HG03139 (cell line): ENCODE measurements around the gene CASKIN2.

Experiments
- ATAC-seq: cut with Tn5 transposase; IDR thresholded peaks from one replicate; pipeline ENCODE4 v1.9.1; 2021; ENCODE audit not compliant: unreplicated experiment

The CASKIN2 gene

DNA sequence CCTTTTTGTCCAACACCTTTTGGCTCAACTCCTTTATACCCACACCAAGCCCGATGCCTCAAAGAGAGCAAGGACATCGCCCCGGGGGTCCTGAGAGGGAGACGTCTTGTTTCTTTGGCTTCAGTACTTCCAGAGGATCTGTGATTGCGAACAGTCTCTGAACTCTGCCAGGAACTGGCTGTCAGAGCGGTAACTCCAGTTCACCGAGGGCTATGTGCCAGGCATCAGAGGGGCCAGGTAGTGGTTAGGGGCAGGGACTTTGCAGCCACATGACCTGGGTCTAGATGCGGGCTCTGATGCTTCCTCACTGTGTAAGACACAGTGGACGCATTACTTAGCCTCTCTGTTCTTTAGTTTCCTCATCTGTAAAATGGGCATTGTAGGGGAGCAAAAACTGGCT, 31.8 kb upstream of the CASKIN2 start:
- no peak for ATAC-seq

DNA sequence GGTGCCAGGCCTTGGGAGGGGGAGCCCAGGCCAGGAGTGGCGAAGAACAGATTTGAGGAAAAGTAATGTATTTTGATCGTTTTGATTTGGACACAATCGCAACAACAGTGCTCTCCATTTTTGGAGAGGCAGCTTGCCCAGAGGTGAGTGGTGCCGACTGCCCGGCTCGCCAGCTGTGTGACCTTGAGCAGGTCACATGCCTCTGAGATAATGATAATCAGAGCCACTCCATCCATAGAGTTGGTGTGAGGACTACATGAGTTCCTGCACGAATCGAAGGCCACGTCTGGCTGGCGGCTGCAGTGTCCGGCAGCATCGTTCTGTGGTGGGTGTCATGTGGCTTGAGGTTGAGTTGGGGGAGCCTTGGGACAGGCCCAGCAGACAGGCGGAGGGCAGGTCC, 30.8 kb upstream of the CASKIN2 start:
- no peak for ATAC-seq

DNA sequence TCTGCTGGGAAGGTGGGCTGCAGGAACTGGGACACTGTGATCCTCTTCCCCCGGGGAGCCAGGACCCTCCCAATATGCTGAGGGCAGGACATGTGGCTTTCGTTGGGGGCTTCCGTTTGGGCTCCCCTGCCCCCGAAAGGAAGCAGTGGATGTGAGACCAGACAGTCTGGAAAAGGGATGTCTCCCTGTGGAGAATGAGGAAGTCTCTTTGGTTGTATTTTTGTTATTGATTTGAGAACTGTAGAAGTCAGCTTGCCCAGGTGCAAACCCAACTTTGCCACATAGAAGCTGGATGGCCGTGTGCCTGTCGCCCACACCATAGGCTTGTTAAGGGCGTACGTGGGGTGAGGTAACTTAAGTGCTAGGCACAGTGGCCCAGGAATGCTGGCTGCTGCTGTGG, 28.9 kb upstream of the CASKIN2 start:
- no peak for ATAC-seq

DNA sequence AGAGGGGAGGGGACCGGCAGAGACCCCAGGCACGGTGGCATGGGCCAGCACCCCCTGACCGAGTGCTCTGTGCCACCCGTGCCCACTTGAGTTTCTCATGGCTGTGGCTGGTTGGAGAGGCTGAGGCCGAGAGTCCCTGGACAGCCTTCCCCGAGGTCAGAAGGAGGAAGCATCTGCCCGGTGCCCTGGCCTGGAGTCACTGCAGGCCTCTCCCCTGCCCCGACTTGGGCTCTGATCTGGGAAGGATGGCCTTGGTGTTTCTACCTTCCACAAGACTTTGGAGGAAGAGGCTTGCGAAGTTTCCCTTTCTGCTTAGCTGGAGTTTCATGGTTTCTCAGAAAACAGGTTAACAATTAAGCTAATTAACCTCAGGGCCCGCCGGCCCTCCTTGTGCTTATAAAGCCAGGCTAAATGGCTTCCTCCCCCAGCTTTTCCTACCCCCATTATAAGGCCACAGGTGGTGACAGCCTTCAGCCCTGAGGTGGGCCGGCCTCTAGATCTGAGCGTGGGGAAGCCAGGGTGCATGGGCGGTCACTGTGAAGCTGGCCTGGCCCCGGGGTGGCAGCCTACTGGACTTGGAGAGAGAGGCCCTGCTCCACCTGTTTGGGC, 27.5 kb upstream of the CASKIN2 start:
- ATAC-seq = no peak

DNA sequence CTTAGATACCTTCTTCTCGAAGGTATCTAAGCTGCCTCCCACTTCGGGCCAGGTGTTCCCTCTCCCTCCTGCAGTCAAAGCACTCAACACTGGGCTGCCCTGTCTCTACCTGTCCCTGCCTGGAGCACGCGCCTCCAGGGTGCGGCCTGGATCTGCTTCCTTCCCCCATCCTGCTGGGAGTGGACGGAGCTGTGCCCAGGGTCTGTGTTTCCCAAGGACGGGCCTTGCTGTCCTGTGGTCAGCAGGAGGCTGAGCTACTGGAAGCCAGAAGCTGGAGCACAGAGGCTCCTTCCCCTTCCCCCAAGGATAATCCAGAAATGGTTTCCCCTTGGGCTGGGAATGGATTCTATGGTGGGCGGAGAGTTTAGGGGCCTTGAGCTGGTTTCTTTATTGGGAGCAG, 26.9 kb upstream of the CASKIN2 start:
- no peak for ATAC-seq

DNA sequence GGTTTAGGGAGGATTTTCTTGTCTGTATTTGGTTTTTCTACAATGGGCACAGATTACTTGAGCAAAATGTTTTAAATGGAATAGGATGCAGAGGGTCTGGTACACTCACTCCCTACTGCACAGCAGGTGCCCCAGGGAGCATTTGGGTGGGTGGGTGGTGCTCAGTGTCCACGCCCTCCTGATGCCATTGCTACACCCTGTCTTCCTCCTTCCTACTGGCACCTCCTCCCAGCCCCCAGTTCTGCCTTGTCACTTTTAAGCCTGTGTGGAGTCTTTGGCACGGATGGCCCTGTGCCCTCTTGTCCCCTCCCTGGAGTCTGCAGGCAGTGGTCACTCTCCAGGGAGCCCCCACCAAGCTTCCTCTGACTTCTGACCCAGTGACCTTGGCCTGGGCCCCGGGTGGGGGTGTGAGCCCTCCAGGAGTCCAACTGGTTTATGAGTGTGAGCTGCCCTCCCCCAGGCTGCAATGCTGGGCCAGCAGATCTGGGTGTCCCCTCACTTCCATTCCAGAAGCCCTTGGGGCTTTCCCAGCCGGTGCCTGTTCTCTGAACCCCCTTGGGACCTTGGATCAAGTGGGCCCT, 25.7 kb upstream of the CASKIN2 start:
- no peak for ATAC-seq

DNA sequence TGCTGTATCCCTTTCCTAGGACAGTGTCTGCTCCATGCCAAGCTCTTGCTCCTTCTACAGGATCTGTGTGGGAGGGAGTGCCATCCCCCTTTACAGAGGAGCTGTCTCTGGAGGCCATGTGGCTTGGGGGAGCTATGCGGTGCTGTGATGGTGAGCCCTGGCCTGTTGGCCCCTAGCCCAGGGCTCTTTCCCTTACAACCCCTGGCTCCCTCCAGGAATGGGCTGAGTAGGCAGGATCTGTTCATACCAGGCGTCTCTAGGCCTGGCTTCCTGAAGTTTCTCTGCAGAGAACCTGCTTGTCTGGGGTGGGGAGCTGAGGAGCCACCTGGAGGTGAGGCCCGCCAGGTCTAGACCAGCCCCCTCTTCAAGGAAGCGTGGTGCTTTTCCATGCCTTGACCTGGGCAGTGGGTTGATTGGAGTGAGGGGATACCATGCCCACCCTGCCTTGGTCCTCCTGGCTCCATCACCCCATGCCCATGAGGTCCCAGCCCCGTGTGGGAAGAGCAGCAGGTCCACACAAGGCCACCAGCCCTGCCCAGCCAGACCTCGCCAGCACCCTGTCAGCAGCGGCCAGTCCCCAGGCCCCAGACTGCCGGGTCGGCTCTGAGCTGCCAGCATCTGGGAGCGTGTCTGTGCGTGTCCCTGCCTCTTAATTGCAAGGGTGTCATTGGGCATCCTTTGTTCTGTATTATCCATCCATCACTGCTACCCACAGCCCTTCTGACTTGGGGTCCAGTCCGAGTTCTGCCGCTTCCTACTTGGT, 24.8 kb upstream of the CASKIN2 start:
- no peak for ATAC-seq

DNA sequence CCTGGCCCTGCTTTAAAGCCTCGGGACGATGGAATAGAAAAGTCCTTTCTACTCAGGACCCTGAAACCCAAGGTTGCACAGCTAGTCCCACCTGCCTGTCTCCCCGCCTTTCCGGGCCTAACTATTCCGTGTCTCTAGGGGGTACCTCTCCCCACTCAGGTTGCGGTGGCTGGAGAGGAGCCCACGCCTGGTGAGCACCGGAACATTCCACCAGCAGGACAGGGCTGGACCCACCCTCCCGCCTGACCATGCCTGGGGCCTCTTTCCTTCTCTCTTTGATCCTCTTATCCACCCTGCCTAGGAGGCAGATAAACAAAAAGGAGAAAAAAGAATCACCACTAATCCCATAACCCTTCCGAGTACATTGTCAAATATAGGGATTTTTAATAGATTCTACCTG, 21.0 kb upstream of the CASKIN2 start:
- no peak for ATAC-seq

DNA sequence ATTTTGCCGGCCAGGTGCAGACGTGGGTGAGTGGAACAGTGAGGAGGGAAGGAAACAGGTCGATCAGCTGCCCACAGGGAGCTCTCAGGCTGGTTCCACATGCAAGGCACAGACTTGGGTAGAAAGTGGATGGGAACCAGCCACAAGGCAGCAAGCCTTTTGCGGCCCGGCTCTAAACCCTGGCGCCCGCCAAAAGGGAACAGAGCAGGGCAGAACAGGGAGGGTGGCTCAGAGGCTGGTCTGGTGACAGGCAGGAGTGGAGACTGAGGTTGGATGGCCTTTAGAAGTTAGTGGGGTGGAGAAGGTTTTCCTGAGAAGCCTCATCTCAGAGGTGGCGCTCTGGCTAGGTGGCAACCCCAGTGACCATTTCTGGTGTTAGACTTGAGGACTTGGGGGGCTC, 20.5 kb upstream of the CASKIN2 start:
- no peak for ATAC-seq

DNA sequence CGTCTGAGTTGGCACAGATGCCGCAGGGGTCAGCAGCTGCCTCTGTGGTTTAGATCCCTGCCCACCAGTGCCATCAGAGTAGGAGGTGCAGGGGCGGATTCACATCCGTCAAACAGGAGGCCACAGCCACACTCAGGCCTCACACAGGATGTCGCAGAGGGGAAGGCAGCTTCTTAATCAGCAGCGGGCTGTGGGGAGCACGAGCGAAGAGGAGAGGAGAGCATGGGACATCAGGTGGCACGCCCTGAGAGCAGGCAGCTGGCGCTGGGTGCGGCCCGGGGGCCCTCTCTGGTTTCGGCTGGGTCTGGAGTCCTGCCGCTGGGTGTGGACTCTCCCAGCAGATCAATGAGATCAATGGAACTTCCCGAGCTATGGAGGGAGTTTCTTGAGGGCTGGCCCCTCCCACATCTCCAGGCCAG, 19.8 kb upstream of the CASKIN2 start:
- no peak for ATAC-seq

DNA sequence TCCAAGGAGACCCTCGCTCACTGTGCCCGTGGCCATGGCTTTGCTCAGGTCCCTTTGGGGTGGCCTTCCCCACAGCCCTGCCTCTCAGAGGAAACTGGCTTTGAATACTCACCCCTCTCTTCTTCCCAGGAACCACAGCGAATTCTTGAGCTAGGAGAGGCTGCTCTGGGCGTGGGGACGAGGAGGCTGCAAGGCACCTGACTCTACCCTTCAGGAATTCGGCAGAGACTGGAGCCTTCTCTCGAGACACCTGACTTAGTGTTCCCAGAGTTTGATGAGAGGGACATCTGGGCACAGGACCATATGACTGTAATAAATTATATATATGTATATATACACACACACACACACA, 16.4 kb upstream of the CASKIN2 start:
- ATAC-seq = no peak

DNA sequence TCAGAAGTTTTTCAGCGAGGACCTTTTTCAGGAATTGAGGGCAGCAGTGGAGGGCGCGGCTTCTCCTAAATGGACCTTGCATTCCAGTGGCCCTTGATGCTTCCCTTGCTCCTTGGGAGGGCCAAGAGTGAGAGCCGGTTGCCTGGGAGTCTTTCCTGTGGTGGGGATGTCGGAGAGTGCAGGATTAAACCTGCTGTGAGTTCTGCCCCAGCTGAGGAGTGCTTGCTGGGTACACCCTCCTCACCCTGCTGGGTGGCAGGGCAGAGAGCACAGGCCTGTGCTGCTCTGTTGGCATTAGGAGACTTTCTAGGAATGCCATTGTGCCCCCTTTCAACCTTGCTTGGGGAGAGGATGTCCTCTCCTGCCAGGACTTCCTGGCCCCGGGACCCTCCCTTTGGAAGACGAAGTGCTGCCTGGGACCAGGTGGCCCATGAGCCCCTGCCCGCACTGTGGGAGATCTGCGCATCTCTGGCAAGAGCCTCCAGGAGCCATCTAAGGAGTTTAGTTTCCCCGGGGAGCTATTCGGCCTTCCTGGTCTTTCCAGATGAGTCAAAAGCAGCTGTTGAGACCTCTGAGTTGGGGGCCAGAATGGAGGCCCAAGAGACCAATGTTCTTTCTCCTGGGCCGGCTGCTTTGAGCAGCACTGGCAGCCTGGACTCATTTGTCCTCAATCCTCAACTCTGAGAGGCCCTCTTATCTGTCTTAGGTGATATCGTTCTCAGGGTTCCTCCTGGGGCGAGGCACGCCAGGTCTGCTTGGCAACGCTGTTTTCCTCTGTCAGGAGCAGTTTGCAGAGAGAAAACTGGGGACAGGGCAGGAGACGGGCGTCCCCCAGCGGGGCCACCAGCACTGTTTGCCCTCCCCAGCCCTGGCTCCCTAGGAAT, 15.7 kb upstream of the CASKIN2 start:
- ATAC-seq = no peak

DNA sequence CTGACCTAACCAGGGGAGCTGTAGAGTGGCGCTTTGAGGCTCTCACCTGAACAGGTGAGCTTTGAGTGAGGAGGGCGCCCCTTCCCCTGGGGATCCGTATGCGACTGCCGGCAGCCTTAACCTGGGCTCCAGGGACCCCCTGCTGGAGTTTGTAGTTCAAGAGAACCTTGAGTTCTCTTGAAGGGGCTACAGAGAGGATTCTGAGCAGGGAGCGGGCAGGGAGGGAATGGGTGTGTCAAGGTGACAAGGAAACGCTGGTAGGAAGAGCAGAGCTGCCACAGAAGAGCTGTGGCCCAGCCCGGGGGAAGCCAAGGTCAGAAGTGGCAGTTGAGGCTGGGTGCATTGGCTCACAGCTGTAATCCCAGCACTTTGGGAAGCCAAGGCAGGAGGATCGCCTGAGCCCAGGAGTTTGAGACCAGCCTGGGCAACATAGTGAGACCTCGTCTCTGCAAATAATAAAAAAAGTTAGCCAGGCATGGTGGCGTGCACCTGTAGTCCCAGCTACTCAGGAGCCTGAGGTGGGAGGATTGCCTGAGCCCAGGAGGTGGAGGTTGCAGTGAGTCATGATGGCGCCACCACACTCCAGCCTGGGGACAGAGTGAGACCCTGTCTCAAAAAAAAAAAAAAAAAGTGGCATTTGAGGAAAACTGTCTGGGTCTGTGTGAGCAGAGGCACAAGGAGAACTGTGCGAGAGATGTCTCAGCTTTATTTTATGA, 11.4 kb upstream of the CASKIN2 start:
- no peak for ATAC-seq

DNA sequence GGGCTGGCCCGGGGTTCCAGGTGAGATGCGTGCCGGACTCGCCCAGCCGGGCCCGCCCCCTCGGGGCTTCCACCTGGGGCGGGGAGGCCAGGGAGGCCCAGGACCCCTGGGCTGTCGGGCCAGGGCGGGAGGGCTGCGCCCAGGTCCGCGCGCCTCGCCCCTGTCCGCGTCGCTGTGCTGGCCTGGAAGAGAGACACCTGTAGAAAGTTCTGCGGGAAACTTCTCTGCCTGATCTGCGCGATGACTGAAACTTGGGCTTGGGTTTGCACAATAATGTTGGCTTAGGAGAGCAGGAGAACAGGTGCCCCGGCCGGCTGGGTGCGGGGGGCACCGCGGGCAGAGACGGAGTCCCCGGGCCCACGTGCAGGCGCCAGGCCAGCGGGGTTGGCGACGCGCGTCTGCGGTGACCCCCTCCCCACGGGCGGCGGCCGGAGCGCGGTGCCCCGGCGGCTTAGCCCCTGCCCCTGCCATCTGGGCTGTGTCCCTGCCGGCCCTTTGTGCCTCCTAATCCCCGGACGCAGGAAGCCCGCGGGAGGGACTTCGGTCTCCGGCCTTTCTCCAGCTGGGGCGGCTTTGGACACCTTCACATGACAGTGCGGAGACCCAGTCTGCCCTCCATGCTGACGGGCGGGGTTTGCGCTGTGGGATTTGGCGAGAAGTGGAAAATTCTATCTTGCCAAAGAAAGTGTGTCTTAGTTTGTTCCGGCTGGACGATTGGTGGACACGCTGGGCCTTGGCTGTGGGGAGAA, 10.6 kb upstream of the CASKIN2 start:
- ATAC-seq = no peak

DNA sequence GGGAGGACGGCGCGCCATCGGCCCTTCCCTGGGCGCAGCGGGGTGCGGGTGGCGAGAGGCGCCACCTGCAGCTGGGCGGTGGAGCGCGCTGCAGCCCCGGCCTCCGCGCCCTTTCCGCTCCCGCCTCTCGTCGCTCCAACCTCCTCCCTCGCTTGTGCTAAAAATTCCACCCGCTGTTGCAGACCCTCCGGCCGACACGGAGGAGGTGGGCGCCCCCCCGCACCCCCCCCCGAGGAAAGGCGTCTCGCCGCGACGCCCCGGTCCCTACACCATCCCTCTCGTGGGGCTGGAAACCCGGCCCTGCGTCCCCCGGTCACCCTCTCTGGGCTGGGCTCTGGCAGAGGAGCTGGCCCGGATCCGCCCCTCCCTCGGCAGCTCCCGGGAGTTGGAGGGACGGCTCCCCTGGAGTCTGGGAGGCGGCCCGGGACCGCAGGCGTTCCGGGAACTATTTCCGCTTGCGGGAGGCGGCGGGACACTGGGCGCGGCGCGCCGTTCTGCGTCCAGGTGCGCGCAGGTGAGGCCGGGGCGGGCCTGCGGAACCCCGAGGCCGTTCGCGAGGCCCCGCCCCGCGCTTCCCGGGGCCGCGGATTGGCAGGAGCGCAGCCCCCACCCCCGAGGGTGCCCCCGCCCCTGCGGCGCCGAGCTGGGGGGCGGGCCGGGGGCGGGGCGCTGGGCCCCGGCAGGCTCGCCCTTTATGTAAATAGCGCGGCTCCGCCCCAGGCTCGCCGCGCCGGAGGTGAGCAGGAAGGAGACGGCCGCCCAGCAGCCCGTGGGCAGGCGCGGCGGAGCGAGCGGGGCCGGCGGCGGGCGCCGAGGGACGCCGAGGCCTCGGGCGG, 9.9 kb upstream of the CASKIN2 start, which contains the start of gene LLGL2:
Gene LLGL2 (plus strand): TSS at position 728 of the 836 bp plus-strand sequence. CDS start 17,730 bp downstream, outside the sequence.
- peak; percentile 80 for ATAC-seq

DNA sequence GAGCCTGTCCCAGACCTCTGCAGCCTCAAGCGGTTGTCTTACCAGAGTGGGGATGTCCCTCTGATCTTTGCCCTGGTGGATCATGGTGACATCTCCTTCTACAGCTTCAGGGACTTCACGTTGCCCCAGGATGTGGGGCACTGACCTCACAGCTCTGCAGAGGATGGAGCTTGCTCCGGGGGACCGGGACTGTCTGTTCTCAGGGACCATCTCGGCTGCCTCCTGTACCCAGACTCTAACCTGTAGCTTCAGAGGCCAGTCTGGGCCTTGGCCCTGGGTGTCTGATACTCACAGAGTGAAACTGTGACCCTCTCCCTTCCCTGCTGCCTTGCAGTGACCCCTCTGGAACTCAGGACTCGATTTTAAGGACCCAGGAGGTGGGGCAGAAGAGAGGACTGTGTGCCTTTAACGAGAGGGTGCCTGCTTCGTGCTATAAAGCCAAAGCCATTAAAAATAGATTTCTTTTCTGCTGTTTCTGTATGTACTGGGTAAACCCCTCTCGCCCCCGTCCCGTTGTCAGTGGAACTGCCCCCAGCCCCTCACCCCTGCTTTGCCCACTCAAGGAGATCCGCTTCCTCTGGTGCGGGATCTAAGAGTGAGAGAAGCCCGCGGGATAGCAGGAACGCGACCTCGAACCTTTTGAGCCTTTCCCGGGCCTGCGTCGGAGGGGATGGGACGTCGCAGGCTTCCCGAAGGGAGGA, 9.1 kb upstream of the CASKIN2 start:
- no peak for ATAC-seq

DNA sequence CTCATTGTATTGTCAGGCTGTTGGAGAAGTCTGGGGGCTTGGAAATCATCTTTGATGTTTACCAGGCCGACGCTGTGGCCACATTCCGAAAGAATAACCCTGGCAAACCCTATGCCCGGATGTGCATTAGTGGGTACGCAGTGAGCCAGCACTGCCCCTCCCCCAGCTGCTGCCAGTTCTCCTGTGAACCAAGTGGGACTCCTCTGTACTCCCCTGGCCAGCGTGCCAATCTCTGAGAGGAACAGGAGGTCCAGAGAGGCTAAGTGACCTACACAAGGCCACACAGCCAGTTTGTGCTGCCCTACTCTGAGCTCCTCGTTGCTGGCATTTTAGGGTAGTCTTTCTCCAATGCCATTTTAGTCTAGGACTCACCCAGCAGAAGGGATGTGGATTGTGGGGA, 8.3 kb upstream of the CASKIN2 start:
- no peak for ATAC-seq

DNA sequence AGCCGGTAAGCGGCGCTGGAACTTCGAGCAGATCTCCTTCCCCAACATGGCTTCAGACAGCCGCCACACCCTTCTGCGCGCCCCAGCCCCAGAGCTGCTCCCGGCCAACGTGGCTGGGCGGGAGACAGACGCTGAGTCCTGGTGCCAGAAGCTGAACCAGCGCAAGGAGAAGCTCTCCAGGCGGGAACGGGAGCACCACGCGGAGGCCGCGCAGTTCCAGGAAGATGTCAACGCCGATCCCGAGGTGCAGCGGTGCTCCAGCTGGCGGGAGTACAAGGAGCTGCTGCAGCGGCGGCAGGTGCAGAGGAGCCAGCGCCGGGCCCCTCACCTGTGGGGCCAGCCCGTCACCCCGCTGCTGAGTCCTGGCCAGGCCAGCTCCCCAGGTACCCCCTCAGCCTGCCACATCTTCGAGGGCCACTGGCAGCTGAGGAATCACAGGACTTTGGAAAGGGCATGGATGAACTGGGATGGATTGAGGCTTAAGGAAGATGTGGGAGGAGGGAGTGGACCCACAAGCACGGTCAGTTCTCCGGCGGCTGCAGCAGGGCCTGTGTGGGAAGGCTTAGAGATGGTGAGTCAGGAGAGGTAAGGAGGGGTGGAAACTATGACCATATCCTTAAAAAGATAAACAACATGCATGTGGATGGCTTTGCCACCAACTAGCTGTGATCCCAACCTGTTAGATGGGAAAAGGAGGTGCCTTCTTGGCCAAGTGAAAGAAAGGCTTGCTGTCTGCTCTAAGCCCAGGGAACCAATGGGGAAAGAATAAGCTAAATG, 6.8 kb upstream of the CASKIN2 start:
- ATAC-seq = no peak
